Stimulated activated CD8-positive, alpha-beta memory T cell treated with anti-CD3 and anti-CD28 coated beads, Interleukin-4, amount 100 ng/mL, for 48 hours (primary cell): ENCODE results near the gene PTS.

Experiments used
- DNase-seq: peaks from one replicate; pipeline ENCODE4 v3.0.0-alpha.2; 2020

Gene PTS

GRCh38 chr11:112266410-112266778, 40.2 kb downstream of the PTS start:
- no peak for DNase-seq

GRCh38 chr11:112267188-112267591, 41.0 kb downstream of the PTS start:
- no peak for DNase-seq

DNA sequence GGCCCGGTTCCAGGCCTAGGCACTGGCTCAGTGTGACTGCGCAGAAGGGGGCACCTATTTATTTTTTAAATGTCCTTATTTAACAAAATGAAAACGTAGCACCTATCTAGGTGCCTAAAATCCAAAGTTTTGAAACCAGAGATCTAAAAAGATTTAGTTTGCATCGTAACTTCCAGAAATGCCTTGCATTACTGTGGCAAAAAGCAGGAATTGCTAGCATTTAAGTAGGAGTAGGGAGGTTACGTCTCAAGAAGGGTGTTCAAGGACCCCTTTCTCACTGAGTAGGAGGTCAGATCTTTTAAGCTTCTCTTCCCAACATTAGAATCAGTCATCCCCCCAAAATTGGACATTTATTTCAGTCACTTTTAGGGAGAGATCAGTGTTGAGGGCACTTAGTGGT, 42.2 kb downstream of the PTS start:
- DNase-seq = no peak

DNA sequence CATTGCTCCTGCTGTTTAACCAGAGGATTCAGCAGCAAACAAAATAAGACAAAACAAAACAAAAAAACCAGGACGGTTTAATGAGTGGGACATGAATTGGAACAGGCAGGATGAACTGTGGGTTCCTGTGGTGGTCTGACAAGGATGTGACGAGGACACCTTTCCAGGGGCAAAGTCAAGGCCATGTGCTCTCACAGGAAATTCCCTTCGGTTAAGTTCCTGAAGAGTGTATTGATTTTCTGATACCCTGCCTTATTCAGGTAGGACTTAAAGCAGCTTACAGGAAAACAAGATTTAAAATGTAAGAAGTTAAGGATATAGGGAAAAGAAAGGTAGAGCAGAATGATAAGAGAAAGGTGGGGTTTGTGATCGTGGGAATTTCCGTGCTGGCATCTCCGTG, 42.9 kb downstream of the PTS start:
- DNase-seq = no peak

GRCh38 chr11:112270551-112271180, 44.4 kb downstream of the PTS start:
- DNase-seq = no peak

- no peak for DNase-seq
Observed at GRCh38 chr11:112271242-112271641, 45.0 kb downstream of the PTS start.

DNA sequence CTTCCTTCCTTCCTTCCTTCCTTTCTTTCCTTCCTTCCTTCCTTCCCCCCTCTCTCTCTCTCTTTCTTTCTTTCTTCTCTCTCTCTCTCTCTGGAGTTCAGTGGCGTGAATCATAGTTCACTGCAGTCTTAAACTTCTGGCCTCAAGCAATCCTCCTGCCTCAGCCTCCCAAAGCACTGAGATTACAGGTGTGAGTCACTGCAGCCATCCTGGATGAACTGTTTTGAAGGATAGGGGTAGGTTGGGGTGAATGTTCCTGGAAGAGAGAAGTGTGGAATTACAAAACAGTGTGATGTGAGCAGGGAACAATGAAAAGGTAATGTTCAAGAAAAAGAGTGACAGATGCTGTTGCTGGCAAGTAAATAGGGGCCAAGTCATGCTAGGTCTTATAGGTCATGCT, 46.8 kb downstream of the PTS start:
- no peak for DNase-seq

DNA sequence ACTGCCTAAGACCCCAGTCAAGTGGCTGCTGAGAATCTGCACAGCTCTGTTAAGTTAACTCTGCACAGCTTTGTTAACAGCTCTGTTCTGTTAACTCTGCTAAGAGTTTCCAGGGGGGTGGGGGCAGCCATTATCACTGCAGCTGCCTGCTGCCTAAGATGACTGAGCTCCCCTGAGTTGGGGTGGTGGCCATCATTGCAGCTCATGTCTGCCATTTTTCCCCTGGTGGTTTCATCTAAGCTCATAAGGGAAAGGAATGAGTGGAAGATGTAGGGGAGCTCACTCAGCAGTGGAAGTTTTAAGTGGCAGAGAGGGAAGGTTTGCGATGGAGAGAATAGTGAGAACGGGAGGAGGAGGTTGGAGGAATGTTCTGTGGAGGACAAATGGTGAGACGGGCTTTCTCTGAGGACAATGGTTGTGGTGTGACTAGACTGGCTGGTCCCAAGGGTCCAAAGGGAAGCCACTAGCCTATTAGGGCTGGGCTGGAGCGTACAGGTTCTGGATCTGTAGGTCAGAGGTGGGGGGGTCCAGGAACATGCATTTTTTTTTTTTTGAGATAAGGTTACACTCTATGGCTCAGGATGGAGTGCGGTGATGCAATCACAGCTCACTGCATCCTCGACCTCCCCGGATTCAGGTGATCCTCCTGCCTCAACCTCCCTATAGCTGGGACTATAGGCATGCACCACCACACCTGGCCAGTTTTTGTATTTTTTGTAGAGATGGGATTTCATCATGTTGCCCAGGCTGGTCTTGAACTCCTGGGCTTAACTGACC, 48.0 kb downstream of the PTS start:
- no peak for DNase-seq

- no peak for DNase-seq
Observed at GRCh38 chr11:112277029-112277428, 50.8 kb downstream of the PTS start.

DNA sequence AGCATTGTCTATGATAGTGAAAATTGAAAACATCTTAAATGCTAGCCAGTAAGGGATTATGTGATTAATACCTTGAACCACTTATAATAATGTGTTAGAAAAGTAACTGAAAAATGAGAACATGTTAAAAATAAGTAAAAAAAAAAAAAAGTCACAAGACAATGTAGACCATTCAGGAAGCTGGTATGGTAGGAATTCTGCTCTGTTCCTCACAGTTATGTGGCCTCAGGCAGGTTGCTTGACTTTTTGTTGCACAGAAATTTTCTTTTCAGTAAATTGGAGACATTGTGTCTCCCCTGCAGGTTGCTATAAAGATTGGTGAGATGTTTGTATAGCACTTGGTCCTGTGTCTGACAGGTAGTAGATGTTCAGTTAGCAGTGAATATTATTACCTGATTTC, 51.7 kb downstream of the PTS start:
- DNase-seq = no peak

DNA sequence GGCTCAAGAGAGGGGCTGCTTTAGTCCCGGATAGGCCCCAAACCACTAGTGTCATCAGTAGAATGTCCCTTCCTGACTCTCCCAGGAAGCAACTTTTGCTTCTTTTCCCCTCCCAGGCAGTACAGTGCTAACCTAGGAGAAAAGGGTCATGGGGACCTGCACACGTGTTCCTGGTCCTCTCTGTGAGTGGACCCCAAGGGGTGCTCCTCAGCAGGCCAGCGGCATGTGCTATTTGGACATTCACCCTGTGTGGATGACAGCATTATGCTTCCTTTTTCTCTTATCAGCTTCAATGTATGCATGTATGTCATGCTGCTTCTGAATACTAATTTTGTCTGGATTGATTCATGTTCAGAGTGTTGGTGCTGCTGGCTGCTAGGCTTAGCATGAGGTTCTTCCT, 52.6 kb downstream of the PTS start:
- DNase-seq = no peak

GRCh38 chr11:112279901-112280267, 53.7 kb downstream of the PTS start:
- DNase-seq = peak; percentile 88

DNA sequence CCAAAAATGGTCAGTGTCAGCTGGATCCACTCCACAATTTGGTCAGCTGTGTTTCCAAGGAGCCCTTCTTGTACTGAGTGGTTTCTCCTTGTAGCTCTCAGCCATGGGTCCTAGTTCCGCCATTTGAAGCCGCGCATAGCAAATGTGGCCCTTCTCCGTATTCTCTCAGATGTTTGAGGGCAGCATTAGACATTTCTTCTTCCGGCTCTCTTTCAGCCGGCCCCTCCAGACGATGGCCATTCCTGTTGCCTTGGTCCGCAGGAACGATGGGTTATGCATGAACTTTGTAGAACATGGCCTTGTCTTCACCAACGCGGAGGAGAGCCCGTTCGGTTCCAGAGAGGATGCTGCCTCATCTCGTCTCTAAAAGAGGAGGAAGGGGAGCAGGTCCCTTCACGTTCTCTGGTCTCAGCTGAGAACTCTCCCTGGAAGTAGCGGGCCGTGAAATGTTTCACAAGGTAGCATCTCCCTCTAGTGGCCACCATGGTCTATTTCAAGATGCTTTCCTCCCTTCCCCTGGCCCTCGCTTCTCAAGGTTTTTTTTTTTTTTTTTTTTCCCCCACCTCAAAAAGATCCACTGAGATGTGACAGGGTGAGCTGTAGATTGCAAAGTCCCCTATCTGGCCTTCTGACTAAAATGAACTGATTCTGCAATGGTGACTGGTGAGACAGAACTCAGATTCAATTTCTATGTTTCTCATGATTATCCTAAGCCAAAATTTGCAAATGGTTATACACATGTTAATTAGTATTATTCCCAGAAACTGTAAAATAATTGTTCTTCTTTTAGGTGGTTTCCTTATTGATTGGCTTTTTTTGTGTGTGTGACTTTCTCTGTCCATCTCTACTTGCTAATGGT, 54.3 kb downstream of the PTS start:
- peak; percentile 70 for DNase-seq

- DNase-seq = no peak
Observed at GRCh38 chr11:112281726-112282125, 55.5 kb downstream of the PTS start.
